ENCODE measurements around the gene ARF3.

The ARF3 gene

GRCh38 chr12:48981757-48982157, 24.5 kb upstream of the ARF3 start:
- DNase-seq (ENCODE audit: low read depth), result no peak

- DNase-seq (ENCODE audit: low read depth), result peak; percentile 21
These were observed 23.9 kb upstream of the ARF3 start for GRCh38 chr12:48980953-48981756.

GRCh38 chr12:48980389-48980952, 23.2 kb upstream of the ARF3 start:
- no peak for DNase-seq (ENCODE audit: low read depth)

GRCh38 chr12:48979602-48980388, 22.5 kb upstream of the ARF3 start:
- no peak for DNase-seq (ENCODE audit: low read depth)

- DNase-seq (ENCODE audit: low read depth), result no peak
These were observed 21.7 kb upstream of the ARF3 start for GRCh38 chr12:48978741-48979601.

GRCh38 chr12:48978291-48978740, 21.0 kb upstream of the ARF3 start, which contains the start of gene WNT1:
Gene WNT1, plus strand, starts transcription at chr12:48978322. Its CDS starts 329 bp downstream, at chr12:48978651.
- no peak for DNase-seq (ENCODE audit: low read depth)

- peak; percentile 80 for DNase-seq (ENCODE audit: low read depth)
These were observed 20.3 kb upstream of the ARF3 start for GRCh38 chr12:48977290-48978281.

- peak; percentile 23 for DNase-seq (ENCODE audit: low read depth)
These were observed 16.8 kb upstream of the ARF3 start for GRCh38 chr12:48973941-48974673.

- no peak for DNase-seq (ENCODE audit: low read depth)
These were observed 16.2 kb upstream of the ARF3 start for GRCh38 chr12:48973531-48973930.

GRCh38 chr12:48972952-48973483, 15.7 kb upstream of the ARF3 start:
- no peak for DNase-seq (ENCODE audit: low read depth)

GRCh38 chr12:48972213-48972951, 15.1 kb upstream of the ARF3 start:
- peak; percentile 47 for DNase-seq (ENCODE audit: low read depth)

GRCh38 chr12:48970702-48971334, 13.5 kb upstream of the ARF3 start:
- no peak for DNase-seq (ENCODE audit: low read depth)

- DNase-seq (ENCODE audit: low read depth), result peak; percentile 39
These were observed 12.8 kb upstream of the ARF3 start for GRCh38 chr12:48969833-48970701.

GRCh38 chr12:48969160-48969771, 12.0 kb upstream of the ARF3 start:
- no peak for DNase-seq (ENCODE audit: low read depth)

GRCh38 chr12:48968467-48968866, 11.2 kb upstream of the ARF3 start:
- DNase-seq (ENCODE audit: low read depth), result no peak

GRCh38 chr12:48967991-48968390, 10.7 kb upstream of the ARF3 start:
- DNase-seq (ENCODE audit: low read depth), result no peak

Data from stimulated activated CD8-positive, alpha-beta memory T cell treated with anti-CD3 and anti-CD28 coated beads, Interleukin-4, amount 100 ng/mL, for 24 hours (primary cell).